Ovary (tissue), 9 donors: ENCODE results near the gene FGFR3. TPM values are rescaled to one million over a fixed set of nuclear protein-coding genes. Genes with fewer than 3 reads are reported as not detected.

Experiments
- DNase-seq, 5 donors: peaks; one replicate each; pipeline ENCODE4 v3.0.0-alpha.2; 2019 to 2020
- H3K27ac ChIP-seq, 2 donors: fragments of 200-600 bp; one replicate each; pipeline versions ENCODE4 v1.5.1 to v1.8.0; 2019 to 2022
- H3K27me3 ChIP-seq: fragments of 200-600 bp; one replicate; pipeline ENCODE4 v1.8.0; 2022
- H3K36me3 ChIP-seq: fragments of 200-600 bp; sonication (generic); one replicate; pipeline ENCODE4 v1.5.1; 2019
- H3K4me1 ChIP-seq: one replicate; pipeline ENCODE4 v1.8.1; 2013; ENCODE audit warnings: mild to moderate bottlenecking, moderate library complexity; ENCODE audit not compliant: insufficient read depth
- H3K4me3 ChIP-seq: fragments of 200-600 bp; sonication (generic); one replicate; pipeline ENCODE4 v1.5.1; 2017
- H3K9me3 ChIP-seq, 2 donors: fragments of 200-600 bp in 1 of 2; sonication (generic) in 1 of 2; one replicate each; pipeline versions ENCODE4 v1.5.1 to v1.8.1; 2013 to 2019; ENCODE audit warnings: mild to moderate bottlenecking in 1 of 2, moderate library complexity in 1 of 2
- CTCF ChIP-seq, 3 donors: fragments of 450-650 bp in 2 of 3; fragments of 200-600 bp in 1 of 3; IDR thresholded peaks; one replicate each; pipeline versions ENCODE4 v1.5.1 to v1.8.0; 2016 to 2022; ENCODE audit warnings: antibody characterized with exemption in 3 of 3, mild to moderate bottlenecking in 1 of 3
- EP300 ChIP-seq: sonication (generic); formaldehyde crosslinking; IDR thresholded peaks from one replicate; pipeline ENCODE4 v1.6.1; 2017; ENCODE audit warnings: antibody characterized with exemption
- POLR2A ChIP-seq: fragments of 450-650 bp; IDR thresholded peaks from one replicate; pipeline ENCODE4 v1.6.1; 2017; ENCODE audit warnings: antibody characterized with exemption, mild to moderate bottlenecking, moderate library complexity
- WGBS, 3 donors: extraction: QIAGEN DNeasy Blood & Tissue Kit in 1 of 3; methylation state at CpG; one replicate each; pipeline versions ENCODE4 v1.1.5 to v1.1.7; 2013 to 2017; 5-methylcytosine and 5-hydroxymethylcytosine counted together
- intact Hi-C, 4 donors: fragments of 100-400 bp; cut with DNase I; formaldehyde crosslinking; loops; one replicate each; pipeline versions ENCODE4 v1.11.0 to v1.15.1; 2022 to 2023
- polyA plus RNA-seq, 2 donors: library from polyadenylated mRNA; stranded (reverse); fragments of 200-250 nt in 1 of 2; fragments of 350-450 nt in 1 of 2; fragmentation: Illumina TruSeq in 1 of 2; extraction: RNeasy Lipid Tissue Mini Kit (QIAGEN cat#74804) in 1 of 2; gene quantifications; one replicate each; pipeline ENCODE4 v1.2.3, GENCODE V29; 2013 to 2014
- total RNA-seq, 7 donors: library from RNA; depleted of rRNA in 2 of 7; stranded (reverse); fragments of >200 nt in 2 of 7; fragmentation: NEBNext Ultra II Directional in 3 of 7; extraction: Animal tissue kit (Norgen Biotek cat#: 25700) in 3 of 7; gene quantifications; one replicate each; pipeline versions ENCODE4 v1.1.0 to v1.2.4, GENCODE V29; 2016 to 2023
- donor health status: DM: no; HTN: no; CAD: no; lungs with moderate emphysema.
- donor health status: DM: no; HTN: no; CAD: no.
- donor health status: Bipolar disorder and iron deficiency.
- donor health status: DM: yes; HTN: yes; CAD: no.
- donor health status: DM: no; HTN: no; CAD: no.
- donor health status: DM: yes; HTN: yes; CAD: no.

Gene FGFR3
- total and polyA plus RNA-seq, 9 donors = 0.12 to 9.2 (median 0.57) TPM

DNA sequence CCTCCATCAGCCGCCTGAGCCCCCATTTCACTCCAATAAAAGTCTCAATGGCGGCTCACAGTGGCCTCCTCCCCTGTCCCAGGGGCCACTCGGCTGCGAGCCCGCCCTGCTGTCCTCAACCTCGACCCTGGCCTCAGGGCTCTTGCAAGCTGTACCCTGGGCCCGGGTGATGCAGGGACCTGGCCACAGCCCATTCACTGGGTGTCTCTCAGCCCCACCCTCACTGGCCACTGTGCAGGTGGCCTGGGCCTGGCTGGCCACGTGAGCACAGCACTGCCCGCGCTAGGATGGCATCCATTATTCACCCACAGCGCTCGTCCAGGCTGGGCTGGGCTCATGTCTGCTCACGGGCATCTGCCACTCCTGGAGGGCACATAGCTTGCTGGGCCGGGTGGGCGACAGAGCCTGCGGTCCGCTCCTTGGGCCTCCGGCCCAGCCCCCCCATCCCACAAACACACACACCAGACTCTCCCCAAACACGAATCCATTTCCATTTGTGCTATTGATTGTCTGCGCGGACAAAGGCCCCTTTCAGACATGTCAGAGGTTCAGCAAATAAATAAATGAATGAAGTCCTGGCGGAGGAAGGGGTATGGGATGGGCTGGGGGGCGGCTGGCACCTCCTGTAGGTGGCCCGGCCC is 16.5 kb upstream of the FGFR3 start:
- intact Hi-C loops = no loop called here
- no peaks in the 10 kb centered on the region for H3K27me3 ChIP-seq
- TF ChIP-seq EP300 = no peak
- TF ChIP-seq POLR2A = no peak
- no peak for TF ChIP-seq CTCF (IDR thresholded peaks at IDR 0.05)
- H3K36me3 ChIP-seq = no peaks in the 10 kb centered on the region
- no peak overlapping the region for H3K4me3 ChIP-seq
- H3K9me3 ChIP-seq = no peaks in the 10 kb centered on the region
- H3K4me1 ChIP-seq = no peaks in the 10 kb centered on the region
- DNase-seq = no peak
- WGBS, 3 donors = 89 to 93% (median 92%) methylated on average over 24 of the region's 24 CpGs
- H3K27ac ChIP-seq = no peak overlapping the region

DNA sequence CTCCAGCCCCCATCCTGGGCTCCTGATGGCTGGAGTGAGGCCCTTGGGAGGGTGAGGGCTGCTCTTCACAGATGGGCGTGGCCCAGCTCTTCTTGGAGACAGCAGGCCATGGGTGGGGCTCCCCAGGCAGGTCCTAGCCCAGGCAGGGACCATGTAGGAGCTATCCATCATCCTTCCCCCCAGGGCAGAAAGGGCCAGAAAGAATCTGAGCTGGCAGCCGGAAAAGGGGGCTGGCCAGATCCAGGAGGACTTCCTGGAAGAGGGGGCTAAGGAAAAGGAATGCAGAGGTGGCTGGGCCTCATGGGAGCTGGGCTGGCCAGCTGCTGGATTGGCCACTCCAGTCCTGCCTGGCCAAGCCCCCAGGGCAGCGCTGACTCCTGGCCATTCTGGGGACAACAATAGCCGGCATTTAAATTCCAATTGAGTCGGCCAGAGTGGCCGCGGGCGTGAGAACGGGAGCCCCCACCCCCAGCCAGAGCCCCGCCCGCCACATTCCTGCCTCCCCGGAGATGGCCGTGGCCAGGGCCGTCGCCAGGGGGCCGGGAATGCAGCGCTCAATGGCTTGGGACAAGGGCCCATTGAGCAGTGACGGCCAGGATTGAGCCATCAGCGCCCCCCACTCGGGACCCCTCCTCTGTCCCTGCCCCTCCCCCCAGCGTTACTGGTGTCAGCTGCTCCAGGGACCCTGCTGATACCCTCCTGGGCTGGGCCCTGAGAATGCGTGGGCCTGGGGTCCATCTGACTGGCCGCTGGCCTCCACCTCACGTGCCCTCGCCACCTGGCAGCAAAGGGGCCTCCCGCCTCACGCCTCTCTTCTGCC is 15.1 kb upstream of the FGFR3 start:
- Histone ChIP-seq H3K4me3 (no peak overlapping the region), H3K27ac (no peak overlapping the region), H3K9me3 (no peaks in the 10 kb centered on the region), H3K4me1 (no peaks in the 10 kb centered on the region), H3K27me3 (no peaks in the 10 kb centered on the region), H3K36me3 (no peaks in the 10 kb centered on the region)
- TF ChIP-seq CTCF (IDR thresholded peaks at IDR 0.05) (no peak), POLR2A (no peak), EP300 (no peak)
- no peak for DNase-seq
- intact Hi-C loops = no loop called here
- 22 to 34% (median 27%) methylated on average over 20 to 27 of the region's 27 CpGs for WGBS, 3 donors

DNA sequence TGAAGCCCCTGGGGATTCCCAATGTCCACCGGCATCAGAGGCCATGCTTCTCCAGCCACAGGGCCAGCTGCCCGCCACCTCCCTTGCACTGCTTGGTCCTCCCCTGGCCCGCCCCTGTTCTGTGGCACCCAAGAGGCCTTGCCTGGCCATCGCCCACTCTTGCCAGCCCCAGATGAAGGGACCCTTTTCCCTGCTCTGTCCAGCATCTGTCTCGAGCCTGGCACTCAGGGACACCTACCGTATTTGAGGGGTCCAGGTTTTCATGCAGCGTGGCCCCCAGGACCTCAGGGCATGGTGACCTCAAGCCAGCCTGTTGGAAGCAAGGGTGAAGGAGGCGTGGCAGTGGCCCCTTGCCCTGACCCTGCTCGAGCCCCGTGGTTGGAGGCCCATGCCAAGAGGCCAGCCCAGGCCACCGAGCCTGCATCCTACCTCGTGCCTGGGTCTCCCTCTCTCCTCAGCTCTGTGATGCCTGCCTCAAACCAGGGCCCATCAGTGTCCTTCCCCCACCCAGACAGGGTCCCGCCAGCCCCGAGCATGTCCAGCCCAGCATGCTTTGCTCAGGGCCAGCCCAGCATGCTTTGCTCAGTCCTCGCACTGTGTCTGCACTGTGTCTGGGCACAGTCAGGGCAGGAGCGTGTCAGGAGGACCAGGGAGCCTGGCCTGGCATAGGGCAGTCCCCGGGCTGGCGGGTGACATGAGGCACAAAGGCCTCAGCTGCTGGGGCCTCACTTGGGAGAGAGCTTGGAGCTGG is 14.3 kb upstream of the FGFR3 start:
- no peak for TF ChIP-seq POLR2A
- TF ChIP-seq EP300 = no peak
- TF ChIP-seq CTCF (IDR thresholded peaks at IDR 0.05) = no peak
- no peak overlapping the region for H3K4me3 ChIP-seq
- H3K36me3 ChIP-seq = no peaks in the 10 kb centered on the region
- no peaks in the 10 kb centered on the region for H3K9me3 ChIP-seq
- no peak for DNase-seq
- intact Hi-C loops = no loop called here
- H3K27ac ChIP-seq = no peak overlapping the region
- no peaks in the 10 kb centered on the region for H3K4me1 ChIP-seq
- no peaks in the 10 kb centered on the region for H3K27me3 ChIP-seq
- 82 to 84% (median 84%) methylated on average over 18 of the region's 18 CpGs for WGBS, 3 donors

GRCh38 chr4:1779588-1780382 is 13.3 kb upstream of the FGFR3 start:
- H3K4me3 ChIP-seq = no peak overlapping the region
- intact Hi-C loops = no loop called here
- no peaks in the 10 kb centered on the region for H3K27me3 ChIP-seq
- no peak for DNase-seq
- H3K36me3 ChIP-seq = no peaks in the 10 kb centered on the region
- no peaks in the 10 kb centered on the region for H3K4me1 ChIP-seq
- WGBS, 3 donors = 70 to 74% (median 70%) methylated on average over 14 to 18 of the region's 18 CpGs
- no peak overlapping the region for H3K27ac ChIP-seq
- no peak for TF ChIP-seq POLR2A
- TF ChIP-seq CTCF (IDR thresholded peaks at IDR 0.05) = no peak
- no peak for TF ChIP-seq EP300
- no peaks in the 10 kb centered on the region for H3K9me3 ChIP-seq
